NCI-H774 (cell line): ENCODE results near the gene ZMIZ2.
A peak's percentile ranks its signal among the peaks of the same experiment; 100 is the strongest.
"Not testable (repeated sequence)": the region's sequence is repeated elsewhere in the genome, so short reads cannot be mapped to it uniquely, and the experiment has no call there.

Experiments used
- DNase-seq: peaks from one replicate; lab custom pipeline; 2025; lab: John Stamatoyannopoulos, UW

The ZMIZ2 gene

GRCh38 chr7:44748045-44748947 lies at the start of gene ZMIZ2:
ZMIZ2 (plus strand) TSS chr7:44748847; CDS start chr7:44756250, 7,403 bp downstream.
- DNase-seq, result peak; percentile 91

GRCh38 chr7:44699598-44699997 lies 49.0 kb upstream of the ZMIZ2 start:
- not testable (repeated sequence) for DNase-seq

- DNase-seq, result no peak
Observed at GRCh38 chr7:44700322-44700721, 48.3 kb upstream of the ZMIZ2 start.

GRCh38 chr7:44703391-44703790 lies 45.3 kb upstream of the ZMIZ2 start:
- DNase-seq, result not testable (repeated sequence)

- DNase-seq, result no peak
Observed at GRCh38 chr7:44703921-44704320, 44.7 kb upstream of the ZMIZ2 start.

GRCh38 chr7:44705434-44705833 lies 43.2 kb upstream of the ZMIZ2 start:
- no peak for DNase-seq

GRCh38 chr7:44706788-44707557 lies 41.7 kb upstream of the ZMIZ2 start:
- DNase-seq, result no peak

GRCh38 chr7:44707558-44708230 lies 41.0 kb upstream of the ZMIZ2 start:
- no peak for DNase-seq

GRCh38 chr7:44709011-44709915 lies 39.4 kb upstream of the ZMIZ2 start:
- DNase-seq, result no peak

GRCh38 chr7:44709945-44710596 lies 38.6 kb upstream of the ZMIZ2 start:
- no peak for DNase-seq

GRCh38 chr7:44711528-44711927 lies 37.1 kb upstream of the ZMIZ2 start:
- no peak for DNase-seq

GRCh38 chr7:44712012-44712411 lies 36.6 kb upstream of the ZMIZ2 start:
- DNase-seq, result no peak

- DNase-seq, result no peak
Observed at GRCh38 chr7:44713141-44713540, 35.5 kb upstream of the ZMIZ2 start.

- DNase-seq, result no peak
Observed at GRCh38 chr7:44713680-44714335, 34.8 kb upstream of the ZMIZ2 start.

- no peak for DNase-seq
Observed at GRCh38 chr7:44716205-44716604, 32.4 kb upstream of the ZMIZ2 start.

GRCh38 chr7:44720301-44720700 lies 28.3 kb upstream of the ZMIZ2 start:
- no peak for DNase-seq

GRCh38 chr7:44724276-44724675 lies 24.4 kb upstream of the ZMIZ2 start:
- DNase-seq, result no peak

GRCh38 chr7:44726250-44726649 lies 22.4 kb upstream of the ZMIZ2 start:
- not testable (repeated sequence) for DNase-seq

GRCh38 chr7:44727158-44727936 lies 21.3 kb upstream of the ZMIZ2 start:
- no peak for DNase-seq

GRCh38 chr7:44727937-44728262 lies 20.7 kb upstream of the ZMIZ2 start:
- DNase-seq, result no peak
